K562 (cell line): ENCODE results near the gene CELA3B. TPM values are rescaled to one million over a fixed set of nuclear protein-coding genes. Genes with fewer than 3 reads are reported as not detected.
A peak's percentile ranks its signal among the peaks of the same experiment; 100 is the strongest.

Experiments
- C11orf30 ChIP-seq: fragments of 450-650 bp; IDR thresholded peaks from 2 replicates; pipeline ENCODE4 v1.6.1; 2016; ENCODE audit warnings: low read depth, mild to moderate bottlenecking
- CBFB ChIP-seq: sonication (generic); formaldehyde crosslinking; IDR thresholded peaks from 2 replicates; pipeline ENCODE4 v1.4.0; 2020; ENCODE audit warnings: mild to moderate bottlenecking, missing genetic modification reagents
- CGGBP1 ChIP-seq: fragments of 250-450 bp; sonication (Bioruptor Pico); IDR thresholded peaks from 2 replicates; pipeline ENCODE4 v1.9.0; 2021; ENCODE audit warnings: mild to moderate bottlenecking
- ILF3 ChIP-seq: fragments of 450-650 bp; IDR thresholded peaks from 2 replicates; pipeline ENCODE4 v1.6.1; 2018; ENCODE audit warnings: antibody characterized with exemption, mild to moderate bottlenecking, moderate library complexity, borderline replicate concordance
- MGA ChIP-seq: fragments of 450-650 bp; IDR thresholded peaks from 2 replicates; pipeline ENCODE4 v1.6.1; 2016; ENCODE audit warnings: mild to moderate bottlenecking, moderate library complexity
- NFATC3 ChIP-seq: fragments of 450-650 bp; IDR thresholded peaks from 2 replicates; pipeline ENCODE4 v1.6.1; 2017; ENCODE audit warnings: mild to moderate bottlenecking
- NFYB ChIP-seq: IDR thresholded peaks from 2 replicates; pipeline ENCODE4 v1.6.1; 2011; ENCODE audit warnings: mild to moderate bottlenecking, moderate library complexity; ENCODE audit not compliant: insufficient read length; ENCODE audit errors: extremely low read depth
- SNRNP70 ChIP-seq: fragments of 200-400 bp; formaldehyde crosslinking; optimal IDR thresholded peaks from 2 replicates; pipeline ENCODE3; 2017; ENCODE audit warnings: low read depth, low read length
- SRF ChIP-seq, 2 experiments: fragments of 250-450, 450-650 bp in 1 of 2; sonication (Bioruptor Pico) in 1 of 2; sonication (generic) in 1 of 2; formaldehyde crosslinking; IDR thresholded peaks; 2 replicates each; pipeline versions ENCODE4 v1.5.0 to v1.5.1; 2020 to 2022; ENCODE audit warnings: mild to moderate bottlenecking in 1 of 2, missing genetic modification reagents in 1 of 2
- SRSF3 ChIP-seq: fragments of 200-400 bp; formaldehyde crosslinking; IDR thresholded peaks from 2 replicates; pipeline ENCODE4 v1.6.1; 2016; ENCODE audit warnings: mild to moderate bottlenecking, low read length, moderate library complexity; ENCODE audit not compliant: insufficient read depth
- VEZF1 ChIP-seq: fragments of 200-800 bp; sonication (Bioruptor generic); IDR thresholded peaks from 2 replicates; pipeline ENCODE4 v1.6.1; 2017; ENCODE audit warnings: missing genetic modification characterization, missing compliant biosample characterization
- ZNF444 ChIP-seq: fragments of 250-450 bp; sonication (Bioruptor Pico); IDR thresholded peaks from 2 replicates; pipeline ENCODE4 v1.4.0; 2020; ENCODE audit warnings: mild to moderate bottlenecking, moderate library complexity
- ZNF561 ChIP-seq: fragments of 450-650 bp; formaldehyde crosslinking; conservative IDR thresholded peaks from 2 replicates; pipeline ENCODE4 v1.4.0; 2020; ENCODE audit warnings: mild to moderate bottlenecking, moderate library complexity
- polyA plus RNA-seq, 8 experiments: library from polyadenylated mRNA; depleted of rRNA in 4 of 8; stranded (reverse) in 5 of 8; unstranded in 3 of 8; fragments of >200 nt; fragmentation: Nextera tagmentation in 2 of 8; fragmentation: Illumina TruSeq in 1 of 8; extraction: Ambion mirVana in 2 of 8; extraction: Trizol in 1 of 8; gene quantifications; 2 replicates each; pipeline versions ENCODE4 v1.2.1 to v1.2.3, GENCODE V29; 2011 to 2014; ENCODE audit warnings: inconsistent platforms in 1 of 8, missing spikeins in 1 of 8
- total RNA-seq, 7 experiments: library from RNA; depleted of rRNA in 6 of 7; stranded (reverse); fragments of >200 nt in 6 of 7; fragmentation: Illumina TruSeq in 2 of 7; extraction: Trizol in 2 of 7; gene quantifications; 2 replicates each; pipeline versions ENCODE4 v1.2.1 to v1.2.3, GENCODE V29; 2011 to 2021; ENCODE audit warnings: low replicate concordance in 1 of 7

The CELA3B gene
- total and polyA plus RNA-seq, 9 of the 15 experiments (the other 6 are each of a cell fraction or from before 2014, with no cell fraction given), result 3.1 TPM; not detected in 8

GRCh38 chr1:22025368-22026155 lies 48.7 kb downstream of the CELA3B start (continued):
- TF ChIP-seq MGA (peak; percentile 19; the same call in 1 of the 2 replicates), NFATC3 (0 out of 2 replicates have a peak, but pooled peaks have one; percentile 96), CBFB (CRISPR knock-in tag) (no peak; the same call in 1 of the 2 replicates), C11orf30 (peak; percentile 52), SRF (CRISPR knock-in tag; IDR thresholded peaks at IDR 0.05) (peak in 1 of 2 experiments; percentile 11; a peak in 1 of 4 replicates), ZNF561 (CRISPR knock-in tag) (no peak), ZNF444 (no peak), NFYB (no peak), ILF3 (no peak), CGGBP1 (CRISPR knock-in tag) (0 out of 2 replicates have a peak, but pooled peaks have one; percentile 60), VEZF1 (CRISPR knock-in tag) (peak; percentile 96), SRSF3 (peak; percentile 93; the same call in 1 of the 2 replicates), SNRNP70 (no peak)
